NT2/D1 (cell line): ENCODE data around the gene PSTPIP2.
"Not testable (repeated sequence)": the region's sequence is repeated elsewhere in the genome, so short reads cannot be mapped to it uniquely, and the experiment has no call there.

Source experiments
- SUZ12 ChIP-seq: IDR thresholded peaks from 2 replicates; pipeline ENCODE4 v1.6.1; 2011; ENCODE audit not compliant: insufficient read length, insufficient read depth; ENCODE audit errors: extremely low read depth
- YY1 ChIP-seq: IDR thresholded peaks from 2 replicates; pipeline ENCODE4 v1.6.1; 2011; ENCODE audit not compliant: insufficient read length, insufficient read depth
- ZNF274 ChIP-seq: IDR thresholded peaks from 2 replicates; pipeline ENCODE4 v1.6.1; 2011; ENCODE audit warnings: mild to moderate bottlenecking, low read depth, low read length

- TF ChIP-seq YY1, ZNF274, SUZ12: not testable (repeated sequence)
These were observed 107.1 kb downstream of the PSTPIP2 start for GRCh38 chr18:45964913-45965312.
